Astrocyte of the spinal cord (primary cell): ENCODE measurements around the gene ATP5MC2.

Experiments used
- DNase-seq: peaks from one replicate; pipeline ENCODE4 v3.0.0; 2011; ENCODE audit warnings: low read depth, low spot score
- H3K4me3 ChIP-seq: 2 replicates; pipeline ENCODE4 v1.5.1; 2011; ENCODE audit warnings: low read depth, mild to moderate bottlenecking, low read length, moderate library complexity
- CTCF ChIP-seq: IDR thresholded peaks from 2 replicates; pipeline ENCODE4 v1.5.1; 2012; ENCODE audit warnings: low read depth, mild to moderate bottlenecking, low read length, inconsistent platforms
- in situ Hi-C: cut with HindIII; loops from 2 replicates; pipeline ENCODE4 v1.10.0; 2017; ENCODE audit warnings: low sequenced_read_pairs

The ATP5MC2 gene

GRCh38 chr12:53701518-53702264 lies 25.8 kb upstream of the ATP5MC2 start:
- peak; percentile 95 for TF ChIP-seq CTCF

GRCh38 chr12:53700567-53700966 lies 24.7 kb upstream of the ATP5MC2 start:
- DNase-seq, result no peak
- no peak for TF ChIP-seq CTCF
- no peak overlapping the region for H3K4me3 ChIP-seq
- in situ Hi-C loops, result no loop called here

More at GRCh38 chr12:53701518-53702264, 25.8 kb upstream of the ATP5MC2 start:
- no peak overlapping the region for H3K4me3 ChIP-seq
- peak; percentile 69 for DNase-seq
- in situ Hi-C loops, result no loop called here

GRCh38 chr12:53699678-53700025 lies 23.8 kb upstream of the ATP5MC2 start:
- no peak overlapping the region for H3K4me3 ChIP-seq
- no peak for DNase-seq
- no peak for TF ChIP-seq CTCF
- in situ Hi-C loops, result no loop called here

- in situ Hi-C loops, result no loop called here
- no peak for TF ChIP-seq CTCF
- H3K4me3 ChIP-seq, result no peak overlapping the region
- DNase-seq, result no peak
Measured at GRCh38 chr12:53698948-53699677, 23.2 kb upstream of the ATP5MC2 start.

- no peak overlapping the region for H3K4me3 ChIP-seq
- in situ Hi-C loops, result no loop called here
- DNase-seq, result no peak
- no peak for TF ChIP-seq CTCF
Measured at GRCh38 chr12:53696655-53697331, 20.9 kb upstream of the ATP5MC2 start.

- peak; percentile 84 for DNase-seq
- TF ChIP-seq CTCF, result no peak
- H3K4me3 ChIP-seq, result no peak overlapping the region
- in situ Hi-C loops, result no loop called here
Measured at GRCh38 chr12:53696285-53696654, 20.4 kb upstream of the ATP5MC2 start.
